T-helper 2 cell treated with Interferon-gamma antibody and Interleukin-4, amounts not matched to agents 5 μg/mL and 100 μg/mL, for 36 hours (primary cell): ENCODE measurements around the gene GATM.

Experiments used
- DNase-seq: peaks from one replicate; pipeline ENCODE4 v3.0.0; 2021; ENCODE audit warnings: low spot score
- H3K27ac Mint-ChIP-seq: one replicate; pipeline ENCODE4 v1.8.0; 2021; ENCODE audit warnings: mild to moderate bottlenecking, mixed read lengths
- H3K27me3 Mint-ChIP-seq: one replicate; pipeline ENCODE4 v1.8.0; 2021; ENCODE audit warnings: low read depth, mixed read lengths
- H3K36me3 Mint-ChIP-seq: one replicate; pipeline ENCODE4 v1.8.0; 2021; ENCODE audit warnings: low read depth, mixed read lengths
- H3K4me1 Mint-ChIP-seq: one replicate; pipeline ENCODE4 v1.8.0; 2021; ENCODE audit warnings: low read depth, mixed read lengths
- H3K4me3 Mint-ChIP-seq: one replicate; pipeline ENCODE4 v1.8.0; 2022; ENCODE audit warnings: mild to moderate bottlenecking, moderate library complexity, mixed read lengths
- H3K9me3 Mint-ChIP-seq: one replicate; pipeline ENCODE4 v1.8.0; 2021; ENCODE audit warnings: mixed read lengths

The GATM gene

GRCh38 chr15:45354711-45355110 lies 23.6 kb downstream of the GATM start:
- H3K27ac Mint-ChIP-seq = no peak overlapping the region
- H3K4me3 Mint-ChIP-seq = no peak overlapping the region
- no peaks in the 10 kb centered on the region for H3K36me3 Mint-ChIP-seq
- H3K4me1 Mint-ChIP-seq = no peaks in the 10 kb centered on the region
- peaks cover 13% of the 10 kb centered on the region for H3K27me3 Mint-ChIP-seq
- DNase-seq = no peak
- H3K9me3 Mint-ChIP-seq = no peaks in the 10 kb centered on the region

DNA sequence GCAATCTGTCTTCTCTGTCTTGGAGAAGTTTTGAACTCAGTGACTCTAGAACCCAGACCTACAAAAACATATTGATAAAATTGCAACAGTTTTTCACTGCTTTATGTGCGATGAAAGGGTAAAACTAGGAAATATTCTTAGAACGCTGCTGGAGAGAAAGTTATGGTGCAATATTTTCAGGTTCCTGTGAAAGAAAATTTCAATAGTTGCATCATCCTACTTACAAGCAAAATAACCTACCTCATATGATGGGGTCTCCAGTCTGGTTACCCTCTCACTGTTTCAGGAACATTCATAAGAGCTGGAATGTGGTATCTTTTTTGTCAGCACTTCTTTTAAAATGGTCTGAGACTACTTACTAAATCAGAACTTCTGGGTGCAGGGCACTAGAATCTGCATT lies 27.1 kb downstream of the GATM start:
- no peaks in the 10 kb centered on the region for H3K4me1 Mint-ChIP-seq
- no peak overlapping the region for H3K4me3 Mint-ChIP-seq
- peaks cover 31% of the 10 kb centered on the region for H3K27me3 Mint-ChIP-seq
- DNase-seq = no peak
- no peak overlapping the region for H3K27ac Mint-ChIP-seq
- no peaks in the 10 kb centered on the region for H3K36me3 Mint-ChIP-seq
- H3K9me3 Mint-ChIP-seq = no peaks in the 10 kb centered on the region

DNA sequence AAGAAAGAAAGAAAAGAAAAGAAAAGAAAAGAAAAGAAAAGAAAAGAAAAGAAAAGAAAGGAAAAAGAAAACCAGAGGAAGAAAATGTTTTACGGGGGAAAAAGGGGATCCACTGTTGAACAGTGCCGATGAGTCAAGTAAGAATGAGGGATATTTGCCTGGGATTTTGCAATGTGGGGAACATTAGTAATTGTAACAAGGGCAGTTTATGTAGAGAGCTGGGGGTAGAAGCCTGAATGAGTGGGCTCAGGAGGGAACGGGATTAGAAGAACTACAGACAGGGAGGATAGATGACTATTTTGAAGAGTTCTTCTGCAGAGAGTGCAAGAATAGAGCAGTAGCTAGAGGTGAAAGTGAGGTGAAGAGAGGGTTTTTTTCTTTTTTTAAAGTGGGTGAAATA lies 28.7 kb downstream of the GATM start:
- Mint-ChIP-seq H3K27ac (no peak overlapping the region), H3K27me3 (peaks cover 31% of the 10 kb centered on the region), H3K36me3 (no peaks in the 10 kb centered on the region), H3K9me3 (no peaks in the 10 kb centered on the region), H3K4me3 (no peak overlapping the region), H3K4me1 (no peaks in the 10 kb centered on the region)
- no peak for DNase-seq

DNA sequence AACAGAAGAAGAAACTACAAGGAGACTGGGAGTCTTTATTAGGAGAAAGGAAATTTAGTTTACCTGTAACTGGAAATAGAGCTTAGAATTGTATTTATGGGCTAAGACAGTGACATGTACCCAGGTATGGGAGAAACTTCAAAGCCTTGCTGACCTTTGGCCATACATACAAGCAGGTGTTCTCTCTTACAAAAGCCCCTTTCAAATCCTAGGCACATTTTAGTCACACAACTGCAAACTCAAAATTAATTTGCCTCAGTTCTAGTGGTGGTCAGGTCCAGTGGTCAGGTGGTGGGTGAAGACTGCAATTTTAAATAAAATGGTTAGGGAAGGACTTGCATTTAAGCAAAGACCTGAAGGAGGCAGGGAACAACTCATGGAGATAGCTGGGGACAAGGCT lies 30.4 kb downstream of the GATM start:
- H3K9me3 Mint-ChIP-seq = no peaks in the 10 kb centered on the region
- H3K4me3 Mint-ChIP-seq = no peak overlapping the region
- peaks cover 30% of the 10 kb centered on the region for H3K27me3 Mint-ChIP-seq

DNA sequence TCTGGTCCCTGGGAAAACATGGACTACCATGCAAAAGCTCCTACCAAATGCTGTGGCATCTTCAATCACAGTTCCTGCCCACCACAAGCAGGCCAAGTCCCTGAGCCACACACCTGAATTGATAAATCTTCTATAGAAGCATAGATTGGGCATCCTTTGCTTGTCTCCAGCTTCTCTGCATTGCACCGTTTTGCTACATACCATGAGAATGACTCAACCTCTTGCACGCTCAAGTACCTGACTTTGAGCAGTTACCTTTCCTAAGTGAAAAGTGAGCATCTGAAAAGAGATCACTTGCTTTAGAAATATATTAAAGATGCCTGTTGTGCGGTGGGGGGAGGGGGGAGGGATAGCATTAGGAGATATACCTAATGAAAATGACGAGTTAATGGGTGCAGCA lies 31.3 kb downstream of the GATM start:
- Mint-ChIP-seq H3K4me3 (no peak overlapping the region), H3K27ac (no peak overlapping the region), H3K27me3 (peaks cover 27% of the 10 kb centered on the region), H3K9me3 (no peaks in the 10 kb centered on the region), H3K4me1 (no peaks in the 10 kb centered on the region), H3K36me3 (no peaks in the 10 kb centered on the region)
- DNase-seq = no peak

More for the DNA sequence above, 30.4 kb downstream of the GATM start:
- H3K4me1 Mint-ChIP-seq = no peaks in the 10 kb centered on the region
- H3K36me3 Mint-ChIP-seq = no peaks in the 10 kb centered on the region
- H3K27ac Mint-ChIP-seq = no peak overlapping the region
- DNase-seq = no peak

DNA sequence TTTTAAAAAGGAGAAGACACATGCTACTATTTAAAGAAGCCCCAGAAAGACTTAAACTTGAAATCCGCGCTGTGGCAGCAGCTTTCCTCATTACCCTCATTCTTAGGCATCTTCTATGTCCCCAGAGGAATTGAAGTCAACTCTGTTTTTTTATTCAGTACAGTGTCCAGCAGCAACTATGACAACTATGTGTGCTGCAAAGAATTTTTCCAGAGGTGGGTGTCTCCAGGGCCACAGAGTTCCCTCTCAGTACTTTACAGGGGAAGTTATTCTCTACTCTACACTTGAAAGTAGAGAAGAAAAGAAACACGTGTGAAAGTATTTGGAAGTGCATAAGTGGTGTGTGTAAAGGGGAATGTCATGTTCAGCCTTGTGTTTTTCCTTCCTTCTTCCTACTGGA lies 32.0 kb downstream of the GATM start:
- Mint-ChIP-seq H3K36me3 (no peaks in the 10 kb centered on the region), H3K9me3 (no peaks in the 10 kb centered on the region), H3K27me3 (peaks cover 29% of the 10 kb centered on the region), H3K27ac (no peak overlapping the region), H3K4me1 (no peaks in the 10 kb centered on the region), H3K4me3 (no peak overlapping the region)
- no peak for DNase-seq

DNA sequence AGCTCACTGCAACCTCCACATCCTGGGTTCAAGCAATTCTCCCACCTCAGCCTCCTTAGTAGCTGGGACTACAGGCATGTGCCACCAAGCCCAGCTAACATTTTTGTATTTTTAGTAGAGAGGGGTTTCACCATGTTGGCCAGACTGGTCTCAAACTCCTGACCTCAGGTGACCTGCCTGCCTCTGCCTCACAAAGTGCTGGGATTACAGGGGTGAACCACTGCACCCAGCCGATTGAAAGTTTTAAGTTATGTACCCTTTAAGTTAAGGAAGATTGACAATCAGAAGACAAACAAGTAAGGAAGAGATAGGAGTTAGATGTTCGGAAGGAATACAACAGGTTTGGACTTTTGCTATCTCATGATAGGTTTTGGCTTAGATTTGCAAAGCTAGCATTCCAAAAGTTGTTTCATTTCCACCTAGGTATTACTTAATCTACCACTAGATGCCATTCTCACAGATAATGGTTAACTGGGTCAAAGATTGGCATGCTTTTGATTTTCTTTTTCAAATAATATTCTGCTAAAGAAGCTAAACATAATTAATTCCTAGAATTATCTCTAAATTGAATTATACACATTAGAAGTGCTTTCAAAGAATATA lies 35.0 kb downstream of the GATM start:
- H3K27me3 Mint-ChIP-seq = peaks cover 19% of the 10 kb centered on the region
- no peaks in the 10 kb centered on the region for H3K36me3 Mint-ChIP-seq
- H3K4me3 Mint-ChIP-seq = no peak overlapping the region
- DNase-seq = no peak
- H3K27ac Mint-ChIP-seq = no peak overlapping the region
- H3K4me1 Mint-ChIP-seq = peaks cover 5% of the 10 kb centered on the region
- no peaks in the 10 kb centered on the region for H3K9me3 Mint-ChIP-seq

GRCh38 chr15:45341790-45342189 lies 36.6 kb downstream of the GATM start:
- no peak overlapping the region for H3K4me3 Mint-ChIP-seq
- H3K27me3 Mint-ChIP-seq = peaks cover 12% of the 10 kb centered on the region
- H3K9me3 Mint-ChIP-seq = no peaks in the 10 kb centered on the region
- no peaks in the 10 kb centered on the region for H3K36me3 Mint-ChIP-seq
- no peak overlapping the region for H3K27ac Mint-ChIP-seq
- peaks cover 6% of the 10 kb centered on the region for H3K4me1 Mint-ChIP-seq
- DNase-seq = no peak

DNA sequence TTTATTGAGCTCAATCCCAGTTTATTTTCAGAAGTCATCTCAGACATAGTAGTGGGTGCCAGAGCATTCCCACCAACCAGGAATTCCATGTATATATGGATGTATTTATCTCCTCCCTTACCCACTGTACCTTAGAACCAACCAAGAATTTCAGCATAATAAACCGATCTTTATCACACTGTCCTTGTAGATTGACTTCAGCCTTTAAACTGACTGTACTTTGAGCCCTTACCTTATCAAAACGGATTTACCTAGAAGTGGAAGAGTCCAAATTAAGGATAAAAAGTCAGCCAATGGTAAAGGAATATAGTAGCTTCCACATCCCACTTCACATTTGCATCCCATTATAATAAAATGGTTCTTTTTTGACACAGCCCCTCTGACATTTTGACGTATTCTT lies 37.9 kb downstream of the GATM start:
- no peak overlapping the region for H3K4me3 Mint-ChIP-seq
- H3K36me3 Mint-ChIP-seq = no peaks in the 10 kb centered on the region
- no peak for DNase-seq
- H3K27me3 Mint-ChIP-seq = peaks cover 7% of the 10 kb centered on the region
- H3K27ac Mint-ChIP-seq = no peak overlapping the region
- peaks cover 6% of the 10 kb centered on the region for H3K4me1 Mint-ChIP-seq
- H3K9me3 Mint-ChIP-seq = no peaks in the 10 kb centered on the region

DNA sequence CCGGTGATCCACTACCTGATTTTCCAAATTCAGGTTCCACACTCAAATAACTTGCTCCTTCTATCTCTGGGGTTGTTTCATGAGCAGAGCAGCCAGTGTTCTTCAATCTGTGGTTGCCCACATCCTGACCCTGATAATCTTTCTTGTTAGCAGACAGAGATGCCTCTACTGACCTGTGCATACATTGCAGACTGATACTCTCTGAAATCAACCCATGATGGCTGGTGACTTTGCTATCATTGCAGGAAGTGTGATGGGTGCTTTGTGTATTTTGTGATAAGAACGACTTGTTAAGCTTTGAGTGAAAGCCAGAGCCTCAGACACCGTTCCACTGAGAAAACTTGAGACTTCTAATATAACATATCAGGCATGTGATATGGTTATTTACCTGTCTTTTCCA lies 39.9 kb downstream of the GATM start:
- no peak for DNase-seq
- H3K4me1 Mint-ChIP-seq = peaks cover 6% of the 10 kb centered on the region
- peaks cover 8% of the 10 kb centered on the region for H3K27me3 Mint-ChIP-seq
- H3K9me3 Mint-ChIP-seq = no peaks in the 10 kb centered on the region
- no peak overlapping the region for H3K27ac Mint-ChIP-seq
- no peak overlapping the region for H3K4me3 Mint-ChIP-seq
- no peaks in the 10 kb centered on the region for H3K36me3 Mint-ChIP-seq

DNA sequence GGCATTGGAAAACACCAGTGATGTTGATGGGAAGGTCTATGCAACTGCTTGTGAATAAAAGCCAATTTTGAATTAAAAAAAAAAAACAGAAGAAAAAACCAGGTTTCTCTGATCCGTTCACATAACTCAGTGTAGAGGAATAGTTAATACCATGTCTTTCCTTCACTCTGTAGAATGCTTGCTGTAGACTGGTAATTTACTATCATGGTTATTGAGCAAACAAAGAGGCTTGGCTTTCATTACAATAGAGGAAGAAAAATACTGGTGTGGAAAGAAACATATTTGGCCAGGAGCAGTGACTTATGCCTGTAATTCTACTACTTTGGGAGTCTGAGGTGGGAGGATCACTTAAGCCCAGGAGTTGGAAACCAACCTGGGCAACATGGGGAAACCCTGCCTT lies 41.1 kb downstream of the GATM start:
- peaks cover 6% of the 10 kb centered on the region for H3K4me1 Mint-ChIP-seq
- H3K27me3 Mint-ChIP-seq = peaks cover 11% of the 10 kb centered on the region
- H3K27ac Mint-ChIP-seq = no peak overlapping the region
- H3K4me3 Mint-ChIP-seq = no peak overlapping the region
- H3K9me3 Mint-ChIP-seq = no peaks in the 10 kb centered on the region
- no peak for DNase-seq
- H3K36me3 Mint-ChIP-seq = no peaks in the 10 kb centered on the region

- Mint-ChIP-seq H3K36me3 (no peaks in the 10 kb centered on the region), H3K4me1 (peaks cover 5% of the 10 kb centered on the region), H3K27me3 (peaks cover 19% of the 10 kb centered on the region), H3K9me3 (no peaks in the 10 kb centered on the region), H3K4me3 (no peak overlapping the region), H3K27ac (no peak overlapping the region)
- no peak for DNase-seq
Observed at GRCh38 chr15:45333550-45333949, 44.8 kb downstream of the GATM start.

DNA sequence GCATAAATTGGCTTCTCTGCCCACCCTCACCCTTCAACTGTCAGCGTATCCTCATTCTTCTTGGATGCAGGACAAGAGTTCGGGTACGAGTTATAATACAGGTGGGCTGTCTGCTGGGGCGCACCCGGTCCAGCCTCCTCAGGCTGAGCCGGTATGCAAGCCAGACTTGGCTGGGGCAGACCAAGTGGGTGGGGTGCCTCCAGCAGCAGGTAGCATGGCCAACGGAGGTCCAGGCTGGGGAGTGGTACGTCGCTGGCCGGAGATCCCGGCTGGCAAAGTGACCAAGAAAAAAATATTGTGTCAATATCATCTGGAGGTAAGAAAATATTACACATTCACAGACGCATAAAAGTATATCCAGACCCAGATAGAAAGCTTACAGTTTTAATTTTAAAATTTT lies 45.6 kb downstream of the GATM start:
- Mint-ChIP-seq H3K27ac (no peak overlapping the region), H3K4me3 (no peak overlapping the region), H3K4me1 (peaks cover 3% of the 10 kb centered on the region), H3K9me3 (no peaks in the 10 kb centered on the region), H3K36me3 (no peaks in the 10 kb centered on the region), H3K27me3 (peaks cover 20% of the 10 kb centered on the region)
- DNase-seq = no peak

GRCh38 chr15:45331972-45332371 lies 46.4 kb downstream of the GATM start:
- peaks cover 3% of the 10 kb centered on the region for H3K4me1 Mint-ChIP-seq
- DNase-seq = no peak
- no peaks in the 10 kb centered on the region for H3K36me3 Mint-ChIP-seq
- peaks cover 26% of the 10 kb centered on the region for H3K27me3 Mint-ChIP-seq
- no peak overlapping the region for H3K27ac Mint-ChIP-seq
- no peak overlapping the region for H3K4me3 Mint-ChIP-seq
- no peaks in the 10 kb centered on the region for H3K9me3 Mint-ChIP-seq

GRCh38 chr15:45328663-45329062 lies 49.7 kb downstream of the GATM start:
- Mint-ChIP-seq H3K27me3 (peaks cover 32% of the 10 kb centered on the region), H3K36me3 (no peaks in the 10 kb centered on the region), H3K9me3 (no peaks in the 10 kb centered on the region), H3K4me1 (peaks cover 3% of the 10 kb centered on the region), H3K4me3 (no peak overlapping the region), H3K27ac (no peak overlapping the region)
- no peak for DNase-seq
